HG03066 (cell line): Measurements from ENCODE around the gene CACFD1.

ENCODE experiments used
- ATAC-seq: cut with Tn5 transposase; IDR thresholded peaks from one replicate; pipeline ENCODE4 v1.9.1; 2021; ENCODE audit warnings: low read depth; ENCODE audit not compliant: unreplicated experiment

Gene CACFD1

GRCh38 chr9:133495327-133496293, 35.8 kb downstream of the CACFD1 start:
- no peak for ATAC-seq

- ATAC-seq: no peak
Measured at GRCh38 chr9:133496861-133497842, 37.4 kb downstream of the CACFD1 start.

- ATAC-seq: no peak
Measured at GRCh38 chr9:133499132-133499891, 39.5 kb downstream of the CACFD1 start.

DNA sequence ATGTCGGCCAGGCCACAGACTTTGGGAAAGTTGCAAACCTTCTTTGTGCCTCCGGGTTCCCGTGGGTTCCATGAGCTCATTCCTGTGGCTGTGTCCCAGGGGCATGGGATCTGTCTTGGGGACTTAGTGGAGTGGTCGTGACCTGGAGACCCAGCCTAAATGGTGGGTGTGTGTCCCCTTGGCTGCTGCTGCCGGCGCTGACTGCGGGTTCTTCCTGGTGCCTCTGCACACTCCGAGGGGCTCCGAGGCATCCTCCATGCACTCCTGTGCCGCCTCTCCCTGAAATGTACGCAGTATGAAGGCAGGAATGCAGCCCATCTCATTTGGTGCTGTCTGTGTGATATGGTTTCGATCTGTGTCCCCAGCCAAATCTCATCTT, 40.1 kb downstream of the CACFD1 start:
- ATAC-seq: no peak

DNA sequence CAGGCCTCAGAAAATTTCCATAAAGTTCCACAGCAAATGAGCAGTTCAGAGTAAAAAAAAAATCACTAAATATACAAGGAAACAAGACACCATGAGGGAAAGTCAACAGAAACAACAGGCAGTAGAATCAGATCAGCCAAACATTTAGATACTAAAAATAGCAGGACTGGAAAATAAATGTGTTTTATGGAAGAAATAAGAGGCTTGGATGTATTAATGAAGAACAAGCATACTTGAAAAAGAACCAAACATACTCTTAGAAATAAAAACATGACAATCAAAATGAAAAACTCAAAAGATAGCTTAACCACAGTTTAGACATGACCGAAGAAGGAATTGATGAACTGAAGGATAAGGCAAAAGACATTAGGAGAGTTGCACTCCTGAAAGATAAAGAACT, 42.3 kb downstream of the CACFD1 start:
- ATAC-seq: no peak

- ATAC-seq: no peak
Measured at GRCh38 chr9:133505186-133505830, 45.5 kb downstream of the CACFD1 start.

- ATAC-seq: no peak
Measured at GRCh38 chr9:133505901-133506652, 46.3 kb downstream of the CACFD1 start.

- ATAC-seq: no peak
Measured at GRCh38 chr9:133506653-133507038, 46.9 kb downstream of the CACFD1 start.

- no peak for ATAC-seq
Measured at GRCh38 chr9:133507246-133507965, 47.6 kb downstream of the CACFD1 start.

DNA sequence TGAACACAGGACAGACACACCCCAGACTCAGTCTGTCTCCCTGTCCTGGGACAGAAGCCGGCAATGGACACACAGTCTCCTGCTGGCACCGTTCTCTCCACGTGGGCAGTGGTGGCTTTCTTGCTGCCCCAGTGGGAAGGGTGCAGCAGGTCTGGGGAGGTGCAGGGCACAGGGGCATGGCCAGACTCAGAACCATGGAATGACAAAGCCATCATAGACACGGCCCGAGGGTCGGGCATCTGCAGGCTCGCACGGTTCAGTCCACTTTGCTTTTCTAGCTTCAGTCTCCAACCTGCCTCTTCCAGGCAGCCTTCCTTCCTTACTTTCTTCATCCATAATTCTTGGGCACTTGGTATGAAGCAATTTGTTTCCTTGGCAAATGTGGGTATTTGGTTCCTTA, 48.3 kb downstream of the CACFD1 start:
- ATAC-seq: no peak

GRCh38 chr9:133509179-133510083, 49.7 kb downstream of the CACFD1 start:
- ATAC-seq: no peak

GRCh38 chr9:133510926-133511505, 51.2 kb downstream of the CACFD1 start:
- ATAC-seq: no peak

GRCh38 chr9:133511607-133512006, 51.8 kb downstream of the CACFD1 start:
- no peak for ATAC-seq

GRCh38 chr9:133512253-133513213, 52.8 kb downstream of the CACFD1 start:
- ATAC-seq: no peak

- no peak for ATAC-seq
Measured at GRCh38 chr9:133513214-133514100, 53.7 kb downstream of the CACFD1 start.
